ENCODE measurements around the gene SNX24.

The SNX24 gene

DNA sequence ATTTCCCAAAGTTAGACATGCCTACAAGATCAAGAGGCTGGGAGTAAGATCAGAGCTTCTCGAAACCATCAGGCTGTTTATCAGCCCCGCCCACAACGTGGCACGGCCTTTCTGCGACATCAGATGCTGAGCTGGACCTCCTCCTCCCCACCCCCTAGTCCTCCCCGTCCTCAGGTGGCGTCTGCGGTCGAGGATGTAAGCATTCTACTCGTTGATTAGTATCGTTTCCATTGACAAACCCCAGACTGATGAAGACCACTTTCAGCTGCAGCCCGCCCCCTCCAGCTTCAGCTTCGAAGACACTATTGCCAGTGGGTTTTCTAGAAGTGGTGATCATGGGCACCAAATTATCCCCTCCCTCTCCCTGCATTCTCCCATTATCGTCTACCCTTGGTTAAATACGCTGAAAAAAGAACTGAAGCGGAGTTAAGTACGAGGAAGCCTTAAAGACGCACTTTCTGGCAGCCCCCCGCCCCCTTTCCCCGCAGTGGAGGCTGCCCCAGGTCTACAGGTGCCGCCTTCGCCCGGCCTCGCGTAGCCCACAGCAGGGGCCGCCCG lies 190.0 kb downstream of the SNX24 start:
- peak; percentile 17 for DNase-seq

DNA sequence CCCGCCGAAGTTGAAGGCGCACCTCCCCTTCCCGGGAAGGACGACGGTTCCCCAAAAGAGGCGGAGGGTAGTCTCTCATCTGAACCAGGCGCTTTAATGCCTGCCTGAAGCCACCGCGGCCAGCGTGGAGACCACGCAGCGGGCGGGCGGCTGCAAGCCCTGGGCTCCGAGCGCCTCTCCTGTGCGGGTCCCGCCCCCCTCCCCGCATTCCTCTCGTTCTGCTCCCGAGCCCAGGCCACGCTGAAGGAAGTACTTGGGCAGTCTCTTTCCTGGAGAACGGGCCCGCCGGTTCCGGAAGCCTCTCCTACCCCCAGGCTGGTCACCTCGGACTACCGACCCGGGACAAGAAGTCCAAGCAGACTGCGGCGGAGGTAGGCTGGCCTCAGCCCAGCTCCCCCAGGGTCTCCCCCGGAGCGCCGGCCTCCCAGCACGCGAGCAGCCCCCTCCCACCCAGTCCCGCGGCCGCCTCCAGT lies 190.5 kb downstream of the SNX24 start:
- peak; percentile 3 for DNase-seq

- peak; percentile 26 for DNase-seq
Observed at GRCh38 chr5:123036391-123037103, 191.1 kb downstream of the SNX24 start, which contains the start of gene PPIC. Gene PPIC (minus strand): TSS chr5:123036725. CDS start chr5:123036625, 100 bp downstream.

- no peak for DNase-seq
Observed at GRCh38 chr5:123037104-123037418, 191.6 kb downstream of the SNX24 start.

DNA sequence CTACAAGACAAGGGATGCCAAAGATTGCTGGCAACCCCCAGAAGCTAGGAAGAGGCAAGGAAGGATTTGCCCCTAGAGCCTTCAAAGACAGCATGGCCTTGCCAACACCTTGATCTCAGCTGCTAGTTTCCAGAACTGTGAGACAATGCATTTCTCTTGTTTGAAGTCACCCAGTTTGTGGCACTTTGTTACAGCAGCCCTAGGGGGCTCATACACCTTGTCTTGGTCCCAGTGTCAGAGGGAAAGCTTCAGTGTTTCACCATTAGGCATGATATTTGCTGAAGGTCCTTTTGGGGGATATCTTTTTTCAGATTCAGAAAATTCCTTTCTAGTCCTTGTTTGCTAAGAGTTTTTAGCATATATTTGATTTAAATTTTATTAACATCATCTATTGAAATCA lies 194.3 kb downstream of the SNX24 start:
- DNase-seq = no peak

- DNase-seq = no peak
Observed at GRCh38 chr5:123044926-123045617, 199.7 kb downstream of the SNX24 start.

DNA sequence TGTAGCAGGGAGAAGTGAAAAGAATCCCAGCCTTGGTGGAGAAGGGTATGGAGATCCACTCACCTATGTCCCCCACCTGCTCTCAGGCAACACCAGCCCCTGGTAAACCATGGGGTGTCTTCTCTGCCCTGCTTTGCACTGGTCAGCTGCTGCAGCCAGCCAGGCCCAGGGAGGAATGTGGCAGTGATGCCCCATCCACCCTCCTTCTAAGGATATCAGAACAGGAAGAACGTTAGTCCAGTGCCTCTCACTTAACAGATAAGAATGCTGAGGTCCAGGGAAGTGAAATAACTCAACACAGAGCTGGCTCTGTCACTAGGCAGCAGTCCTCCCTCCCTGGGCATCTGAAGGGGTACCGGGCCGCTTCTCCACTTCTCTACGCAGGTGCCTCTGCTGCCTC lies 200.8 kb downstream of the SNX24 start:
- DNase-seq = no peak

DNA sequence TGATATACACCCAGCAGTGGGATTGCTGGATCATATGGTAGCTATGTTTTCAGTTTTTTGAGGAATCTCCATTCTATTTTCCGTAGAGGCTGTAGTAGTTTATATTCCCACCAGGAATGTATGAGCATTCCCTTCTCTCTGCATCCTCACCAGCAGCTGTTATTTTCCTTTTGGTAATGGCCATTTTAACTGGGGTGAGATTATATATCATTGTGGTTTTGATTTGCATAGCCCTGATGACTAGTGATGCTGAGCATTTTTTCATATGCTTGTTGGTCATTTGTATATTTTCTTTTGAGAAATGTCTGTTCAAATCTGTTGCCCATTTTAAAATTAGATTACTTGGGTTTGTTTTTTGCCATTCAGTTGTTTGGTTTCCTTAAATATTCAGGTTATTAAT lies 202.3 kb downstream of the SNX24 start:
- DNase-seq = no peak

GRCh38 chr5:123051206-123051605 lies 205.8 kb downstream of the SNX24 start:
- no peak for DNase-seq

Data from activated CD4-positive, alpha-beta T cell treated with anti-CD3 and anti-CD28 coated beads for 48 hours (primary cell).